GM12865 (cell line): ENCODE results near the gene ULBP1.
A peak's percentile ranks its signal among the peaks of the same experiment; 100 is the strongest.
"Not testable (repeated sequence)": the region's sequence is repeated elsewhere in the genome, so short reads cannot be mapped to it uniquely, and the experiment has no call there.

Source experiments
- DNase-seq: peaks from one replicate; pipeline ENCODE4 v3.0.0; 2010; ENCODE audit warnings: low read depth
- H3K4me3 ChIP-seq: 2 replicates; pipeline ENCODE4 v1.5.1; 2011; ENCODE audit warnings: mild to moderate bottlenecking, low read depth, low read length, control low read depth
- TF ChIP-seq, protein P1 (sequence below): IDR thresholded peaks from 2 replicates; pipeline ENCODE4 v1.5.1; 2011; ENCODE audit warnings: low read length, control low read depth, low read depth, inconsistent platforms; ENCODE audit not compliant: insufficient read depth; ENCODE audit errors: missing control alignments

Gene ULBP1

DNA sequence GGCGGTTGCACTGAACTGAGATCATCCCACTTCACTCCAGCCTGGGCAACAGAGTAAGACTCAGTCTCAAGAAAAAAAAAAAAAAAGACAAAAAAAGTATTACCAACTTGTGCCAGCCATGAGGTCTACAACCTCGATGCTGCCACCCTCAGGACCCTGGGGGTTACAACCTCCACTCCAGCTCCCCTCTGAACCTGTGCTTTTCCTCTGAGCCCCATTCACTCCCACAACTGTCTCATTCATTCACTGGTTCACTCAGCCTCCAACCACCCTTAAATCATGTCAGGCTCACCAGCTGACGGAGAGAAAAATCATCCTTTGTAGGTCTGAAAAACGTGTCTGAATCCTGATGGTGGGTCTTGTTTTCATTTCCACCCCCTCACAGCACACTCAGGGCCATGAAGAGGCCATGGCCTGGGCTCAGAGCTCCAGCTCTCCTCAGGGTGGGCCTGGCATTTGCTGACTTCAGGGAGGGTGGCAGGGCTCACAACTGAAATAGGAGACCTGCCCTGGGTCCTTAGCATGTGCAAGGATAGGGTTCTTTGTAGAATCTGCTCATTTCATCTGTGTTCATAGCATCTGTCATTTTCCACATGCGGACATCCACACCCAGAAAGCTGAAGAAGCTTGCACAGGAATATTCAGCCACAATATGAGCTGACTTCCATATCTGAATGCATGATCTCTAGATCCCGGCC lies 1.9 kb upstream of the ULBP1 start:
- peak; percentile 25 for DNase-seq
- TF ChIP-seq, protein P1, sequence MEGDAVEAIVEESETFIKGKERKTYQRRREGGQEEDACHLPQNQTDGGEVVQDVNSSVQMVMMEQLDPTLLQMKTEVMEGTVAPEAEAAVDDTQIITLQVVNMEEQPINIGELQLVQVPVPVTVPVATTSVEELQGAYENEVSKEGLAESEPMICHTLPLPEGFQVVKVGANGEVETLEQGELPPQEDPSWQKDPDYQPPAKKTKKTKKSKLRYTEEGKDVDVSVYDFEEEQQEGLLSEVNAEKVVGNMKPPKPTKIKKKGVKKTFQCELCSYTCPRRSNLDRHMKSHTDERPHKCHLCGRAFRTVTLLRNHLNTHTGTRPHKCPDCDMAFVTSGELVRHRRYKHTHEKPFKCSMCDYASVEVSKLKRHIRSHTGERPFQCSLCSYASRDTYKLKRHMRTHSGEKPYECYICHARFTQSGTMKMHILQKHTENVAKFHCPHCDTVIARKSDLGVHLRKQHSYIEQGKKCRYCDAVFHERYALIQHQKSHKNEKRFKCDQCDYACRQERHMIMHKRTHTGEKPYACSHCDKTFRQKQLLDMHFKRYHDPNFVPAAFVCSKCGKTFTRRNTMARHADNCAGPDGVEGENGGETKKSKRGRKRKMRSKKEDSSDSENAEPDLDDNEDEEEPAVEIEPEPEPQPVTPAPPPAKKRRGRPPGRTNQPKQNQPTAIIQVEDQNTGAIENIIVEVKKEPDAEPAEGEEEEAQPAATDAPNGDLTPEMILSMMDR = peak; percentile 17

DNA sequence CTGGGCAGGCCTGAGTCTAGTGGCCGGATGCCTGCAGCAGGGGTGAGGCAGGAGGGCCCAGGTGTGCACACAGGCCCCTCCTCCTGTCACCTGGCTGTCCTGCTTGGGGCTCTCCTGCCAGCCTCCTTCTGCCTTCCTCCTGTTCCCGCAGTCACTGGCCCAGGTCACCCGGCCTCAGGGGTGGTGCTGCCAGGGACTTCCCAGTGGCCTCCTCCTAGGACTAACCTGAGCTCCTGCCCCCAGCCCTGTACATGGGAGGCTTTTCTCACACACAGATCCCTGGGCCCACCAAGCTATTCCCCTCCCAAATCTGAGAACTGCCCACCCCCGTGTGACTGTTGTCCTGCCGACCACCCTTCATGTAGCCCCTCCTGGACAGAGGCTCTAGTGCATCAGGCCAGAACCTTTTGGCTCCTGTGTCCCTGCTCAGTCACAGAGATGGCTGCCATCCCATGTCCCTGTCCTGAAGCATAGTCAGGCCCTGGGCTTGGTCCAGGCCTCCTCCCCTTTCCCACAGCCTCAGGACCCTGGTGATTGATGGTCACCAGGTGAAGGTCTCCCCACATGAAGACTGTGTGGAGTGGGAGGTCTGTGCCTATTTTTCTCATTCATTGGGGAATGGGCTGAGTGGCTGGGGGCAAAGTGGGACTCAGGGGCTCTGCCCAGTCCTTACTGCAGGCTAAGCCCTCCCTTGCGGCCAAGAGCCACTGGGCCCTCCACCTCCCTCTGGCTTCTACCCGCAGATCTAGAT lies 1.1 kb upstream of the ULBP1 start:
- DNase-seq = no peak

More for the DNA sequence above, 1.9 kb upstream of the ULBP1 start:
- H3K4me3 ChIP-seq = no peak overlapping the region

DNA sequence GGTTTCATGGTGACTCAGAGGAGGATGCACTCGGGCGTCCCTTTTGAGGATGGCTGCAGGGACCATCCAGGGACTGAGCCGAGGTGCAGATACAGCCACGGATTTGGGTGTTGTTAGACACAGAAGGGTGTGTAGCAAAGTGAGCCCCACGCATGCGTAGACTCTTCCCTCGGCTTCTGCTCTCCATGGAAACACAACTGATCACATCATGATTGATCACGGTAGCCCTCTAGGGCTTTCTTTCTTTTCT lies 606 bp upstream of the ULBP1 start:
- DNase-seq = peak; percentile 29
- TF ChIP-seq, protein P1 = no peak
- peak overlapping the region; percentile 28; the same call in 1 of the 2 replicates for H3K4me3 ChIP-seq

More for the DNA sequence above, 1.1 kb upstream of the ULBP1 start:
- no peak overlapping the region for H3K4me3 ChIP-seq
- TF ChIP-seq, protein P1 = no peak

DNA sequence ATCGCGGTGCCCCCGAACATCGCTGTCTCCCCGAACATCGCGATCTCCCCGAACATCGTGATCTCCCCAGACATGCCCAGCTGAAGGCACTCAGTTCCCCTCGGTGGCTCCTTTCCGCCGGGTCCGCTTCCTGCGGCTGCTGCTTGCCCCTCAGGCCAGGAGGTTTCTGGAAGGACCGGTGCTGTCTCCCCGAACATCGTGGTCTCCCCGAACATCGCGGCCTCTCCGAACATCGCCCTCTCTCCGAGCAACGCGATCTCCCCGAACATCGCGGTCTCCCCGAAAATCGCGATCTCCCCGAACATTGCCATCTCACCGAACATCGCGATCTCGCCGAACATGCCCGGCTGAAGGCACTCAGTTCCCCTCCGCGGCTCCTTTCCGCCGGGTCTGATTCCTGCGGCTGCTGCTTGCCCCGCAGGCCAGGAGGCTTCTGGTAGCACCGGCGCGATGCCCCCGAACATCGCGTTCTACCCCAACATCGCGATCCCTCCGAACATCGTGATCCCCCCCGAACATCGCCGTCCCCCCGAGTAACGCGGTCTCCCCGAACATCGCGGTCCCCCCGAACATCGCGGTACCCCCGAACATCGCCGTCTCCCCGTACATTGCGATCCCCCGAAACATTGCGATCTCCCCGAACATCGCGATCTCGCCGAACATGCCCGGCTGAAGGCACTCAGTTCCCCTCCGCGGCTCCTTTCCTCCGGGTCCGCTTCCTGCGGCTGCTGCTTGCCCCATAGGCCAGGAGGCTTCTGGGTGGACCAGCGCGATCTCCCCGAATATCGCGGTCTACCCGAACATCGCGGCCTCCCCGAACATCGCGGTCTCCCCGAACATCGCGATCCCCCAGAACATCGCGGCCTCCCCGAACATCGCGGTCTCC lies 808 bp downstream of the ULBP1 start:
- TF ChIP-seq, protein P1 = no peak
- H3K4me3 ChIP-seq = no peak overlapping the region
- DNase-seq = no peak

DNA sequence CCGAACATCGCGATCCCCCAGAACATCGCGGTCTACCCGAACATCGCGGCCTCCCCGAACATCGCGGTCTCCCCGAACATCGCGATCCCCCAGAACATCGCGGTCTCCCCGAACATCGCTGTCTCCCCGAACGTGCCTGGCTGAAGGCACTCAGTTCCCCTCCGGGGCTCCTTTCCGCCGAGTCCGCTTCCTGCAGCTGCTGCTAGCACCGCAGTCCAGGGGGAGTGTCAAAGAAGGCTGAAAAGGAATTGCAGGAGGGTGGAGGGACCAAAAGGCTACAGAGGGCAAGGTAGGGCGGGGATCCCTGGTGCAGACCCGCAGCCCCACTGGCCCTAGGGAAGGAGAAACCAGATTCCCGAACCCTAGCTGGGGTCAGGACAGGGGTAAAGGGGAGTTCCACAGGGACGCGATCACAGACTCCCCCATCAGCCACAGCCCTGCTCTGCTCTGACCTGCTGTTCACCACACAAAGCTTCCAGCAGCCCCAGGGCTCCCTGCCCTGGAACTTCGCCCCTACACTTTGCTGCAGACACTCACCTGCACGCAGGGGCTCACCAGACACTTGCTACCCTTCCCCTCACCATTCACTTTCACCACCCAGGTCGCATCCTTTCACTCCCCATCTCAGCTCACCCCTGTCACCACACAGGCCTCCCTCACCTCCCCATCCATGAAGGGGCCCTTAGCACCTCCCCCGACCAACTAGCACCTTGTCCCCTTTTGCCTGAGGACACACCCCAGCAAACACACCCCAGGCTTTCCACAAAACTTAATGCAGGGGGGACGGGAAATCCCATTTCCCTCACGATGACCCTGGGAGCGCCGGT lies 1.7 kb downstream of the ULBP1 start:
- DNase-seq = no peak

DNA sequence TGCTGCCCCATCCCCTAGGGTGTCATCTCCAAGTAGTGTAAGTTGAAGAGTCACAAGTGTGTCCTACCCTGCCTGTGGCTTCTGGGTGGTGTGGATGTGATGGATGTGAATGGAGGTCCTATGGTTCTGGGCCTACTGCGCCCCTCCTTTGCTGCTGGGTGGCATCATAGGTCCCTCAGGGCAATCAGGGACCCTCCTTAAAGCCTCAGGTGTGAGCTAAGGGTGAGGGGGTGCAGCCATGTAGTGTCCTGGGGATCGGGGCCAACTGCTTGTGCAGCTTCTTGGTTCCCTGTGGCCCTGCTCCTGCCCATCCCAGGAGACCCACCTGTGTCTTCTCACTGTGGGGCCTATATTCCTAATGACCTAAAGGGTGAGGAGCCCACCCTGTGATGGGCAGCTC lies 2.6 kb downstream of the ULBP1 start:
- H3K4me3 ChIP-seq, DNase-seq: not testable (repeated sequence)

More for the DNA sequence above, 1.7 kb downstream of the ULBP1 start:
- TF ChIP-seq, protein P1 = no peak
- no peak overlapping the region for H3K4me3 ChIP-seq

DNA sequence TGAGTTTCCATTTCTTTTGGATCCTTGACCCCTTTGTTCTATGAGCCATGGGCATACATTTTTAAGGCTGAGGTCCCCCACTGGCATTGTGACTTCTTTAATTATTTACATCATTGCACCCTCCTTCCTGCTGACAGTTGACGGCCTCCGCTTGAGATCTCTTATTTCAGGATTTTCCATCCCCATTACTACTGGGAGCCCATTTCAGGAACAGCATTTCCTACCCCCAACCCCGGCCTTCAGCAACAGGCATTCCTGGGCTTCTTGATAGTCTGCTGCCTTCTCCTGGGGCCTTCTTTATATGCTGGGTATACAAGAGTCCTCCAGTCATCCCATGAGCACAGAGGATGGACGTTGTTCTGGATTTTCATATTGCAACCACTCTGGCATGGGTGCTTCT lies 3.8 kb downstream of the ULBP1 start:
- H3K4me3 ChIP-seq = no peak overlapping the region
- DNase-seq = no peak
- TF ChIP-seq, protein P1 = no peak

DNA sequence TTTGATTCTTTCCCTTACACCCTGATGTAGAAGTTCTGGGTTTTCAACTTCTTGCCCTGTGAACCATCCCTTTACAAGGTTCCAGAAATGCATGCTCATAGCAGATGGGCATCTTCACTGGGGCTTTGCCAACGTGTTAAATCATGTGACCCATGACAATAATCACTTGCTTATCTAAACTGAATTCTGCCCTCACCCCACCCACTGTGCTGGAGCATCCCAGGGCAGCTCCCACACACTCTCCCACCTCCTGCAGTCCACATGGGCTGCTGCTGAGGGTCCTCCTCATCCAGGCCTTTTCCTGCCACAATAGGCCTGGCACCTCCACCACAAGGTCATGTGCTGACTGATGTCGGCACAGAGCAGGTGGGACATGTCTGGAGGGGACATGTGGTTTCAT lies 4.3 kb downstream of the ULBP1 start:
- not testable (repeated sequence) for H3K4me3 ChIP-seq, DNase-seq

DNA sequence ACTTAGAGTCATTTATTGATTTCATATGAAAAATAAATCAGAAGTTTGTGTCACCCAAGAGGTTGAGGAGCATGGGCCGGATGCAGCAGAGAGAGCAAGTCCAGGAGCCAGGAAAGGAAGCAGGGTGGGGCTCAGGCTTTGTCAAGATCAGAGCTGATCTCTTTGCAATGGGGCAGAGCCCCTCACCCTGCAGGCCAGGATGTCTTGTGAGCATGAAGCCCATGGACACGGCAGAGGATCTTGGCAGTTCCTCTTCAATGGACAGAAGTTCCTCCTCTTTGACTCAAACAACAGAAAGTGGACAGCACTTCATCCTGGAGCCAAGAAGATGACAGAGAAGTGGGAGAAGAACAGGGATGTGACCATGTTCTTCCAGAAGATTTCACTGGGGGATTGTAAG lies 5.2 kb downstream of the ULBP1 start:
- not testable (repeated sequence) for H3K4me3 ChIP-seq, DNase-seq
